Erythroblast (primary cell): ENCODE results near the gene S100PBP.

Source experiments
- GATA1 ChIP-seq: IDR thresholded peaks from 2 replicates; pipeline ENCODE4 v1.6.1; 2011; ENCODE audit warnings: low read depth, mild to moderate bottlenecking, control low read depth, low read length, moderate library complexity
- POLR2A ChIP-seq: IDR thresholded peaks from 2 replicates; pipeline ENCODE4 v1.6.1; 2011; ENCODE audit warnings: mild to moderate bottlenecking, low read length

- TF ChIP-seq POLR2A (no peak), GATA1 (no peak)
These were observed 73.2 kb downstream of the S100PBP start for GRCh38 chr1:32890516-32891240.
